ENCODE data around the gene KSR1. TPM values are rescaled to one million over a fixed set of nuclear protein-coding genes. Genes with fewer than 3 reads are reported as not detected.

Gene KSR1
- total RNA-seq, 1 donor, result 15.5 TPM

GRCh38 chr17:27590864-27591263 is 134.6 kb downstream of the KSR1 start:
- TF ChIP-seq CTCF (IDR thresholded peaks at IDR 0.05; ENCODE audit: insufficient read depth, low read depth, low read length), result no peak
- no peak for DNase-seq (ENCODE audit: low read depth)

GRCh38 chr17:27591986-27592385 is 135.7 kb downstream of the KSR1 start:
- DNase-seq (ENCODE audit: low read depth), result no peak
- no peak overlapping the region for H3K4me3 ChIP-seq (ENCODE audit: low read depth, low read length)
- no peak for TF ChIP-seq CTCF (IDR thresholded peaks at IDR 0.05; ENCODE audit: insufficient read depth, low read depth, low read length)

More at GRCh38 chr17:27590864-27591263, 134.6 kb downstream of the KSR1 start:
- no peak overlapping the region for H3K4me3 ChIP-seq (ENCODE audit: low read depth, low read length)

GRCh38 chr17:27593232-27593856 is 137.1 kb downstream of the KSR1 start:
- H3K4me3 ChIP-seq (ENCODE audit: low read depth, low read length), result no peak overlapping the region
- DNase-seq (ENCODE audit: low read depth), result no peak
- no peak for TF ChIP-seq CTCF (IDR thresholded peaks at IDR 0.05; ENCODE audit: insufficient read depth, low read depth, low read length)

GRCh38 chr17:27593857-27594255 is 137.6 kb downstream of the KSR1 start:
- TF ChIP-seq CTCF (IDR thresholded peaks at IDR 0.05; ENCODE audit: insufficient read depth, low read depth, low read length), result no peak
- no peak for DNase-seq (ENCODE audit: low read depth)
- H3K4me3 ChIP-seq (ENCODE audit: low read depth, low read length), result no peak overlapping the region

- no peak for TF ChIP-seq CTCF (IDR thresholded peaks at IDR 0.05; ENCODE audit: insufficient read depth, low read depth, low read length)
- H3K4me3 ChIP-seq (ENCODE audit: low read depth, low read length), result no peak overlapping the region
- DNase-seq (ENCODE audit: low read depth), result no peak
Observed at GRCh38 chr17:27595208-27595607, 139.0 kb downstream of the KSR1 start.

GRCh38 chr17:27596096-27596495 is 139.8 kb downstream of the KSR1 start:
- no peak for DNase-seq (ENCODE audit: low read depth)
- no peak overlapping the region for H3K4me3 ChIP-seq (ENCODE audit: low read depth, low read length)
- no peak for TF ChIP-seq CTCF (IDR thresholded peaks at IDR 0.05; ENCODE audit: insufficient read depth, low read depth, low read length)

Data from fibroblast of villous mesenchyme (primary cell).